Raji (cell line): ENCODE measurements around the gene FGF22.
A peak's percentile ranks its signal among the peaks of the same experiment; 100 is the strongest.

ENCODE experiments used
- POLR2A ChIP-seq: IDR thresholded peaks from 2 replicates; pipeline ENCODE4 v1.6.1; 2011; ENCODE audit warnings: low read depth, low read length, control low read depth; ENCODE audit not compliant: insufficient read depth

The FGF22 gene

GRCh38 chr19:677601-678436 lies 38.1 kb downstream of the FGF22 start:
- 0 out of 2 replicates have a peak, but pooled peaks have one; percentile 12 for TF ChIP-seq POLR2A

GRCh38 chr19:678791-679388 lies 39.2 kb downstream of the FGF22 start:
- TF ChIP-seq POLR2A, result no peak

GRCh38 chr19:679418-680286 lies 40.0 kb downstream of the FGF22 start:
- no peak for TF ChIP-seq POLR2A

GRCh38 chr19:680287-681028 lies 40.8 kb downstream of the FGF22 start:
- TF ChIP-seq POLR2A, result peak; percentile 77

- no peak for TF ChIP-seq POLR2A
Measured at GRCh38 chr19:681029-682019, 41.6 kb downstream of the FGF22 start.

- TF ChIP-seq POLR2A, result no peak
Measured at GRCh38 chr19:682678-683320, 43.1 kb downstream of the FGF22 start.

GRCh38 chr19:685454-685931 lies 45.8 kb downstream of the FGF22 start:
- TF ChIP-seq POLR2A, result no peak

GRCh38 chr19:686589-687297 lies 47.1 kb downstream of the FGF22 start:
- no peak for TF ChIP-seq POLR2A

- TF ChIP-seq POLR2A, result no peak
Measured at GRCh38 chr19:687569-688166, 48.0 kb downstream of the FGF22 start.

- TF ChIP-seq POLR2A, result no peak
Measured at GRCh38 chr19:688214-688613, 48.5 kb downstream of the FGF22 start.

GRCh38 chr19:688992-689391 lies 49.3 kb downstream of the FGF22 start:
- no peak for TF ChIP-seq POLR2A

- no peak for TF ChIP-seq POLR2A
Measured at GRCh38 chr19:690203-690602, 50.5 kb downstream of the FGF22 start.
